HCT116 (cell line): ENCODE measurements around the gene RILPL1.

Experiments used
- CEBPB ChIP-seq: IDR thresholded peaks from 2 replicates; pipeline ENCODE4 v1.6.1; 2012; ENCODE audit warnings: low read depth
- EGR1 ChIP-seq: IDR thresholded peaks from 2 replicates; pipeline ENCODE4 v1.6.1; 2012; ENCODE audit warnings: low read depth
- EZH2 ChIP-seq: fragments of 200-600 bp; sonication (generic); IDR thresholded peaks from 2 replicates; pipeline ENCODE4 v1.6.1; 2017; ENCODE audit warnings: antibody characterized with exemption, mixed run types
- FOSL1 ChIP-seq: IDR thresholded peaks from 2 replicates; pipeline ENCODE4 v1.6.1; 2012; ENCODE audit warnings: low read depth
- JUND ChIP-seq: IDR thresholded peaks from 2 replicates; pipeline ENCODE4 v1.6.1; 2012
- POLR2A ChIP-seq: IDR thresholded peaks from 2 replicates; pipeline ENCODE4 v1.7.0; 2011; ENCODE audit warnings: borderline replicate concordance; ENCODE audit not compliant: insufficient read depth, insufficient read length; ENCODE audit errors: extremely low read depth
- RAD21 ChIP-seq: IDR thresholded peaks from 2 replicates; pipeline ENCODE4 v1.6.1; 2012; ENCODE audit warnings: low read depth, mild to moderate bottlenecking
- YY1 ChIP-seq: IDR thresholded peaks from 2 replicates; pipeline ENCODE4 v1.6.1; 2011; ENCODE audit warnings: low read length, low read depth, moderate library complexity, mild to moderate bottlenecking; ENCODE audit not compliant: insufficient replicate concordance; ENCODE audit errors: extremely low read depth
- ZFX ChIP-seq: fragments of 450-650 bp; IDR thresholded peaks from 2 replicates; pipeline ENCODE4 v1.6.1; 2017
- ZNF274 ChIP-seq: fragments of 200-500 bp; sonication (Bioruptor generic); IDR thresholded peaks from 2 replicates; pipeline ENCODE4 v1.6.1; 2014; ENCODE audit warnings: mild to moderate bottlenecking, low read depth, low read length, inconsistent platforms
- TF ChIP-seq, protein P1 (sequence below), 3 experiments: fragments of 200-600 bp in 1 of 3; sonication (generic) in 1 of 3; IDR thresholded peaks in 2 of 3; conservative IDR thresholded peaks in 1 of 3; 2 replicates each; pipeline ENCODE4 v1.5.1; 2012 to 2017; ENCODE audit warnings: low read depth in 2 of 3, low read length in 2 of 3, antibody characterized with exemption in 1 of 3, borderline replicate concordance in 1 of 3, control low read depth in 1 of 3, mild to moderate bottlenecking in 1 of 3, mixed read lengths in 1 of 3, mixed run types in 1 of 3, moderate library complexity in 1 of 3; ENCODE audit not compliant: insufficient read depth in 1 of 3

DNA sequence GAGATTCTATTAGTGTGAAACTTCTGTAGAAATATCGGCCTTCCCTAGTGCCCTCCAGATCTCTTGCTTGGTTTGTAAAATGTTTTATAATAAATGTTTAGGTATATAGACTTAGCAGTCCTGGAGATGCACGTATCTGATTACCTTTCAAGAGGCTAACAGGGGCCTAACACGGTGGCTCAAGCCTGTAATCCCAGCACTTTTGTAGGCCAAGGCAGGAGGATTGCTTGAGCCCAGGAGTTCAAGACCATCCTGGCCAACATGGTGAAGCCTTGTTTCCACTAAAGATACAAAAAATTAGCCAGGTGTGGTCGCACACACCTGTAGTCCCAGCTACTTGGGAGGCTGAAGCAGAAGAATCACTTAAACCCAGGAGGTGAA lies 87.2 kb downstream of the RILPL1 start:
- no peak for TF ChIP-seq JUND
- TF ChIP-seq, protein P1, sequence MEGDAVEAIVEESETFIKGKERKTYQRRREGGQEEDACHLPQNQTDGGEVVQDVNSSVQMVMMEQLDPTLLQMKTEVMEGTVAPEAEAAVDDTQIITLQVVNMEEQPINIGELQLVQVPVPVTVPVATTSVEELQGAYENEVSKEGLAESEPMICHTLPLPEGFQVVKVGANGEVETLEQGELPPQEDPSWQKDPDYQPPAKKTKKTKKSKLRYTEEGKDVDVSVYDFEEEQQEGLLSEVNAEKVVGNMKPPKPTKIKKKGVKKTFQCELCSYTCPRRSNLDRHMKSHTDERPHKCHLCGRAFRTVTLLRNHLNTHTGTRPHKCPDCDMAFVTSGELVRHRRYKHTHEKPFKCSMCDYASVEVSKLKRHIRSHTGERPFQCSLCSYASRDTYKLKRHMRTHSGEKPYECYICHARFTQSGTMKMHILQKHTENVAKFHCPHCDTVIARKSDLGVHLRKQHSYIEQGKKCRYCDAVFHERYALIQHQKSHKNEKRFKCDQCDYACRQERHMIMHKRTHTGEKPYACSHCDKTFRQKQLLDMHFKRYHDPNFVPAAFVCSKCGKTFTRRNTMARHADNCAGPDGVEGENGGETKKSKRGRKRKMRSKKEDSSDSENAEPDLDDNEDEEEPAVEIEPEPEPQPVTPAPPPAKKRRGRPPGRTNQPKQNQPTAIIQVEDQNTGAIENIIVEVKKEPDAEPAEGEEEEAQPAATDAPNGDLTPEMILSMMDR (IDR thresholded peaks at IDR 0.05 in 2 of 3, conservative IDR thresholded peaks at IDR 0.05 in 1 of 3; ENCODE audit: borderline replicate concordance in 1 of 3, insufficient read depth in 1 of 3, low read depth in 2 of 3, low read length in 2 of 3), result no peak
- no peak for TF ChIP-seq EZH2
- no peak for TF ChIP-seq EGR1
- no peak for TF ChIP-seq YY1
- no peak for TF ChIP-seq POLR2A
- TF ChIP-seq RAD21, result no peak
- no peak for TF ChIP-seq ZFX
- TF ChIP-seq FOSL1, result no peak
- no peak for TF ChIP-seq ZNF274
- no peak for TF ChIP-seq CEBPB
